Activated naive CD4-positive, alpha-beta T cell treated with anti-CD3 and anti-CD28 coated beads, Interleukin-2, amount 50 U/mL, for 24 hours (primary cell): ENCODE data around the gene DYRK2.

Experiments used
- H3K27ac Mint-ChIP-seq: one replicate; pipeline ENCODE4 v1.8.0; 2021; ENCODE audit warnings: mild to moderate bottlenecking, mixed read lengths
- H3K27me3 Mint-ChIP-seq: one replicate; pipeline ENCODE4 v1.8.0; 2021; ENCODE audit warnings: mixed read lengths
- H3K36me3 Mint-ChIP-seq: one replicate; pipeline ENCODE4 v1.8.0; 2021; ENCODE audit warnings: mixed read lengths
- H3K4me1 Mint-ChIP-seq: one replicate; pipeline ENCODE4 v1.8.0; 2021; ENCODE audit warnings: mixed read lengths
- H3K4me3 Mint-ChIP-seq: one replicate; pipeline ENCODE4 v1.8.0; 2021; ENCODE audit warnings: mild to moderate bottlenecking, mixed read lengths
- H3K9me3 Mint-ChIP-seq: one replicate; pipeline ENCODE4 v1.8.0; 2021; ENCODE audit warnings: mixed read lengths

The DYRK2 gene

GRCh38 chr12:67674417-67674816 lies 25.9 kb downstream of the DYRK2 start:
- H3K9me3 Mint-ChIP-seq, result peaks cover 9% of the 10 kb centered on the region
- no peak overlapping the region for H3K4me3 Mint-ChIP-seq
- peaks cover 45% of the 10 kb centered on the region for H3K4me1 Mint-ChIP-seq
- no peak overlapping the region for H3K27ac Mint-ChIP-seq
- H3K36me3 Mint-ChIP-seq, result peaks cover 28% of the 10 kb centered on the region
- no peaks in the 10 kb centered on the region for H3K27me3 Mint-ChIP-seq

DNA sequence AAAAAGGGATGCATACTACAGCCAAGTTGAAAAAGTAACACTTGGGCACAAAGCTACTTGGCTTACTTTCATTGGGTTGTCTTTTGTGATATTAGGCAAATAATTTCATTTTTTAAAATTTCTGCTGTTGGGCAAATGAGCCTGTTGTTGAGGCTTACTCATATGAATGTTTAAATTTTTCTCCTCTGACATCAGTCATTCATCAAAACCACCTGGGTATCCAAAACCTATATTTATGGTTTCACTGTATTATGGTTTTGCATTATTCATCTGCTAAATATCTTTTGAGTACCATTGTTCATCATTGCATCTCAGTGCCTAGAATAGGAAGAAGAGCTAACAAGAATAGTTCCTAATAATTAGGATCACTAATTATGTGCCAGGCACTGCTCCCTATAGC lies 28.1 kb downstream of the DYRK2 start:
- no peak overlapping the region for H3K4me3 Mint-ChIP-seq
- no peaks in the 10 kb centered on the region for H3K27me3 Mint-ChIP-seq
- H3K36me3 Mint-ChIP-seq, result peaks cover 30% of the 10 kb centered on the region
- H3K9me3 Mint-ChIP-seq, result peaks cover 9% of the 10 kb centered on the region
- peaks cover 36% of the 10 kb centered on the region for H3K4me1 Mint-ChIP-seq
- no peak overlapping the region for H3K27ac Mint-ChIP-seq

DNA sequence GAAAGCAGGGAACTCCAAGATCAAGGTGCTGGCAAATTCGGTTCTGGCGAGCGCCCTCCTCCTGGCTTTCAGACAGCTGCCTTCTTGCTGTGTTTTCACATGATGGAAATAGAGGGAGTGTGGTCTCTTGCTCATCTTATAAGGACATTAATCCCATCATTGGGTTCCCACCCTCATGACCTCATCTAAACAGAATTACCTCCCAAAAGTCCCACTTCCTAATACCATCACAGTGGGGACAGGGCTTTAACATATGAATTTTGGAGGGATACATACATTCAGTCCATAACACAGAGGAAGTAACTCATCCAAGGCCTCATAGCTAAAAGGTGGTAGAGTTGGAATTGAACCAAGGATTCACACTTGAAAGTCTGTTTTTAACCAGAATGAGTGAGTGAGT lies 28.6 kb downstream of the DYRK2 start:
- Mint-ChIP-seq H3K4me3 (no peak overlapping the region), H3K27me3 (no peaks in the 10 kb centered on the region), H3K9me3 (peaks cover 9% of the 10 kb centered on the region), H3K36me3 (peaks cover 32% of the 10 kb centered on the region), H3K27ac (no peak overlapping the region), H3K4me1 (peaks cover 36% of the 10 kb centered on the region)

- peaks cover 11% of the 10 kb centered on the region for H3K36me3 Mint-ChIP-seq
- H3K9me3 Mint-ChIP-seq, result no peaks in the 10 kb centered on the region
- H3K27me3 Mint-ChIP-seq, result no peaks in the 10 kb centered on the region
- H3K4me3 Mint-ChIP-seq, result no peak overlapping the region
- no peak overlapping the region for H3K27ac Mint-ChIP-seq
- peaks cover 24% of the 10 kb centered on the region for H3K4me1 Mint-ChIP-seq
Observed at GRCh38 chr12:67681105-67681778, 32.7 kb downstream of the DYRK2 start.

DNA sequence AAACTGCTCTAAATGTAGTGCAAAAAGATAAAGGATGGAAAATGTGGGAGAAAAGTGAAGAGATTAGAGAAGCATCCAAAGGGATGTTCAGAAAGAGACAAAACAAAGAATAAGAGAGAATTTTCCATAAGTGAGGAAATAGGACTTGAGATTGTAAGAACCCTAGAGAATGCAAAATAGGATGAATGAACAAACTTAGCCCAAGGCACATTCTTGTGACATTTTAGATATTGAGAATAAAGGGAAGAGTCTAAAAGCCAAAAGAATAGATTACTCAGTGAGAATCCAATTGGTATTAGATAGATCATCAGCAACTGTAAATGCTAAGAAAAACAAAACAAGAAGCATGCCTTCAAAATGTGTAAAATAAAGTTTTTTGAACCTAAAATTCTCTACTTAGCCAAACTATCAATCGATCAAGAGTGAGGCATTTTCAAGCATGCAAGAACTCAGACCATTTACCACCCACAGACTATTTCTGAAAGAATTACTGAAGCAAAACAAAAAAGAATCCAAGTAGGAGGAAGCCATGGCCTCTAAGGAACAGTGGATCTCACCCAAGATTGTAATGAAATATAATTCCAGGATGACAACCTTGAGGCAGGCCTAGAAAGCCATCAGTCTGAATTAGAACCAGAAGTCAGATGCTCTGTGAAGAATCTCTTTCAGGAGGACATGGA lies 33.5 kb downstream of the DYRK2 start:
- no peak overlapping the region for H3K4me3 Mint-ChIP-seq
- H3K4me1 Mint-ChIP-seq, result peaks cover 18% of the 10 kb centered on the region
- no peaks in the 10 kb centered on the region for H3K27me3 Mint-ChIP-seq
- H3K9me3 Mint-ChIP-seq, result no peaks in the 10 kb centered on the region
- peaks cover 13% of the 10 kb centered on the region for H3K36me3 Mint-ChIP-seq
- no peak overlapping the region for H3K27ac Mint-ChIP-seq

DNA sequence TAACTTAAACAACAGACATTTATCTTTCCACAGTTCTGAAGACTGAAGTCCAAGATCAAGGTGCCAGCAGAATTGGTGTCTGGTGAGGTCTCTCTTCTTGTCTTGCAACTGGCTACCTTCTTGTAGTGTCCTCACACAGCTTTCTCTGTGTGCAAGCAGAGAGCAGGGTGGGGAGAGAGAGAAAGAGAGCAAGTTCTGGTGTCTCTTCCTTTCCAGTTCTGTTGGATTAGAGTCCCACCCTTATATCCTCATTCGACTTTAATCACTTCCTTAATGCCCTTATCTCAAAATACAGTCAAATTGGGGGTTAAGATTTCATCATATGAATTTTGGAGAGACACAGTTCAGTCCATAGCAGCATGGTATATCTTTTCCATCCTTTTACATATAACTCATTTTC lies 40.8 kb downstream of the DYRK2 start:
- Mint-ChIP-seq H3K4me3 (no peak overlapping the region), H3K4me1 (peaks cover 4% of the 10 kb centered on the region), H3K27ac (no peak overlapping the region), H3K36me3 (peaks cover 7% of the 10 kb centered on the region), H3K9me3 (peaks cover 4% of the 10 kb centered on the region), H3K27me3 (no peaks in the 10 kb centered on the region)

GRCh38 chr12:67690656-67691055 lies 42.1 kb downstream of the DYRK2 start:
- Mint-ChIP-seq H3K27ac (no peak overlapping the region), H3K27me3 (no peaks in the 10 kb centered on the region), H3K4me1 (peaks cover 17% of the 10 kb centered on the region), H3K36me3 (peaks cover 7% of the 10 kb centered on the region), H3K4me3 (no peak overlapping the region), H3K9me3 (peaks cover 4% of the 10 kb centered on the region)

DNA sequence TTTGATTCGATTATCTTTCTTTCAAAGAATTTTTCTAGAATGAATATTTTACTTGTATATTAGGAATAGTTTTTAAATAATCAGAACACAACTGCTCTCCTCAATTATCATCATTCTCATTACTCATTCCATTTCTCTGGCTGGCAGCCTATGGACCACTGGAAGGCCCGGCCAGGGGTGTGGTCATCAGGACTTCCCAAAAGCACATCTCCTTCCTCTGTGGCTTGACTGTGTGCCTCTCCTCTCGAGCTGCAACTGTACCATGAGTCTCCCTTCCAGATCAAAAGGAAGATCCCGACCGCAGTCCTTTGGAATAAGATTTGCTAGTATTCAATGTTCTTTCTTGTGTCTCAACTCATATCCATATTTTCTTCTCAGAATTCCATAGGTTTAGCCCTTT lies 42.7 kb downstream of the DYRK2 start:
- Mint-ChIP-seq H3K4me3 (no peak overlapping the region), H3K4me1 (peaks cover 22% of the 10 kb centered on the region), H3K27me3 (no peaks in the 10 kb centered on the region), H3K36me3 (peaks cover 7% of the 10 kb centered on the region), H3K27ac (no peak overlapping the region), H3K9me3 (peaks cover 4% of the 10 kb centered on the region)

DNA sequence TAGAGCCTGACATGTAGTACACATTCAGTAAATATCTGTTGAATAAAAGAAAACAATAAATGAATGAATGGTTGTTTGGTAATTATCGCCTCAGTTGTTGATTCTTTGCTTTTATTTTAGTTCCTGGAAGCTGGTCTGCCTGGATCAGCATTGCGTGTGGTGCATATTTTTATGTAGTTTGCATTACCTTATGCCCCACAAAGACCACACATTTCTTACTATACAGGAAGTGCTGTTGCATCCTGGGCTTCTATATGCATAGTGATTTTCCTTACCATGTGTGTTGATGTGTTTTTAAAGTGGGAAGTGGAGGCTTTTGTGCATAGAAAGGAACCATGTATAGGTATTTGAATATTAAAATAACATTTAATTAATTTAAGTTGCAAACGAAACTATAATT lies 43.6 kb downstream of the DYRK2 start:
- no peak overlapping the region for H3K27ac Mint-ChIP-seq

DNA sequence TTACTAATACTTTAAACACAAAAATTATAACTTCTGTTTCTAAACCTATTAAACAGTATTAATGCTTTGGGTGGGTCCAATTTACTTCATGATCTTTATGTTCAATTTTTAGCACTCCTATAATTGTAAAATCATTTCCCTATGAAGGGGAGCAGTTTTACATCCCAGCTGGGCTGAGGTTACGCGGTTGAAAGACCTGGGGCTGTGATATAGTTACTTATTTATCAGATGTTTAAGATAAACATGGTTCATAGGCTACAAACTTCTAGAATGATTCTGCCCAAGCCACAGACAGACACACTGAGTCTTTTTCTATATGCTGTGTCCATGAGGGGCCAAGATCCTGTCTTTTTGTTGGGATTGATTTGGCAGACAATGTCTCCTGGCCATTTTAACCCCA lies 44.4 kb downstream of the DYRK2 start:
- Mint-ChIP-seq H3K9me3 (no peaks in the 10 kb centered on the region), H3K36me3 (peaks cover 2% of the 10 kb centered on the region), H3K4me3 (no peak overlapping the region), H3K27me3 (no peaks in the 10 kb centered on the region), H3K27ac (no peak overlapping the region), H3K4me1 (peaks cover 37% of the 10 kb centered on the region)

More for the DNA sequence above, 43.6 kb downstream of the DYRK2 start:
- Mint-ChIP-seq H3K4me3 (no peak overlapping the region), H3K36me3 (peaks cover 5% of the 10 kb centered on the region), H3K9me3 (peaks cover 4% of the 10 kb centered on the region), H3K27me3 (no peaks in the 10 kb centered on the region), H3K4me1 (peaks cover 29% of the 10 kb centered on the region)

DNA sequence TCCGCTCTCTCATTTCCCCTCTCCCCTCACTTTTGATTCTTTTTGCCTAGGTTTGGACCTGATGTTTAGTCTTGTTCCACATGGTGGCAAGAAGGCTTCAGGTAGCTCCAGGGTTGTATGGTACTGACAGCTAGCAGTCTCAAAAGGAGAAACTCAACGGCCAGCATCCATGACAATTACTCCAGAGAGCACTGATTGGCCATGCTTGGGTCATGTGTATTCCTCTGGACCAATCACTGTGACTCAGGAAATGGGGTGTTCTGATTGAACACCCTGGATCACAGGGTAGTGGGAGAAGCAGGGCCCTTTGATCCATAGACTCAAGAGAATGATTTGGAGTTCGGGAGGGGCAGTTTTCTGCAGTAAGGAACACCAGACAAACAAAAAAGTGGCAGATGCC lies 45.3 kb downstream of the DYRK2 start:
- H3K9me3 Mint-ChIP-seq, result no peaks in the 10 kb centered on the region
- H3K4me1 Mint-ChIP-seq, result peaks cover 46% of the 10 kb centered on the region
- H3K4me3 Mint-ChIP-seq, result no peak overlapping the region
- peaks cover 2% of the 10 kb centered on the region for H3K36me3 Mint-ChIP-seq
- H3K27me3 Mint-ChIP-seq, result no peaks in the 10 kb centered on the region
- no peak overlapping the region for H3K27ac Mint-ChIP-seq

DNA sequence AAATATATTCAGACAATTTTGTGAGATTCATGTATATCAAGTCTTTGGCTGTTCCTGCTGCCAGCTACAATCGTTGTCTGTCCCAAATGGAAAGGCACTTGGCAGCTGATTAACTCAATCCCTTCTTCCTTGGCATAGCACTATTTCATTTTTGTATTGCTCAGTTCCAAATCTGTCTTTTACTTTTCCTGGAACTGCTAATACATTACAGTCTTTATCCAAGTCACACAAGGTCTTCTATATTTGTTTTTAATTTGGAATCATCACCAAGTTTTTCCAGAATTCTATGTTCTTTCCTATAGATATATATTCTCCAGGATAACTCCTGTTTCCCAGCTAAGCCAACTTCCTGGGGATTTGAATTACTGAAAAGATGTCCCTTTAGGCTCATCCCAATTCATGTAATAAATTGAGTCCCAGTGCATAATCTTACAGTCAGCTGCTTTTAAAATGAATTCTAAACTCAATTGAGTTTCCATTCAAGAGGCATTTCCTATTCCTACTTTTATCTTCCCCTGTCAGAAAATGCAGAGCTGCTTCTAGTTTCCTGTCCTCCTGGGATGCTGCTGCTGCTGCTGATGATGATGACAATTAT lies 45.9 kb downstream of the DYRK2 start:
- Mint-ChIP-seq H3K27me3 (no peaks in the 10 kb centered on the region), H3K4me3 (no peak overlapping the region), H3K9me3 (no peaks in the 10 kb centered on the region), H3K4me1 (peaks cover 51% of the 10 kb centered on the region), H3K27ac (no peak overlapping the region), H3K36me3 (peaks cover 2% of the 10 kb centered on the region)

DNA sequence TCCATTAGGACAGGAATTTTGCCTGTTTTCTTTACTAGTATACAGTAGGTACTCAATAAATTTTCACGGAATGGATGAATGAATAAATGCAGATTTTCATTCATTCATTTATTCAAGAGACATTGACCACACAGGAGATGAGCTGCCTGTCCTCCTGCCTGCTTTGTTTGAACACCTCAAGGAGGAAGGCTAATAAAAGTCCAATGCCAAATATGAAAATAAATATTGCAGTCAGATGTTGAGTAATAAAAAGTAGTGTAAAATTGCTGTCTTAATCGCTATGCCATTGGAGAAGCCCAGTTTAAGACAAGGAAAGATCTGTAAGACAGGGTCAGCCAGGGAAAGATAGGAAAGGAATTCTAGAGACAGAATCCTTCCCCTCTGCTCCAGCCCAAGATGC lies 47.4 kb downstream of the DYRK2 start:
- Mint-ChIP-seq H3K27ac (no peak overlapping the region), H3K27me3 (no peaks in the 10 kb centered on the region), H3K4me1 (peaks cover 63% of the 10 kb centered on the region)

DNA sequence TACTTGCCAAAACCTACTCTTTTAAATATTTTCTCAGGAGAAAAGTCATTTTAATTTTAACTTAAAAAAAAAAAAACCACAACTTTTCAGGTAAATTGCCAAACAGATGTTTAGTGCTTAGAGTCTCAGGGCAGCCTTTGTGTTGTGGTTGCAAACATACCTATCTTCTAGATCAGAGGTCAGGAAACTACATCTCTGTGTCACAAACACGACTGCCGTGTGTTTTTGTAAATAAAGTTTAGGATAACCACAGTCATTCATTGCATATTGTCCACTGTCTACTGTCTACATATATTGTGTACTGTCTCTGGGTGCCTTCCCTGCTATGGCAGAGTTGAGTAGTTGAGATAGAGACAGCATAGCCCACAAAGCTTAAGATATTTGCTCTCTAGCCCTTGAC lies 48.9 kb downstream of the DYRK2 start:
- Mint-ChIP-seq H3K4me1 (peaks cover 67% of the 10 kb centered on the region), H3K9me3 (no peaks in the 10 kb centered on the region), H3K27ac (no peak overlapping the region), H3K4me3 (no peak overlapping the region), H3K36me3 (peaks cover 4% of the 10 kb centered on the region), H3K27me3 (no peaks in the 10 kb centered on the region)

More for the DNA sequence above, 47.4 kb downstream of the DYRK2 start:
- H3K4me3 Mint-ChIP-seq, result no peak overlapping the region
- H3K36me3 Mint-ChIP-seq, result peaks cover 2% of the 10 kb centered on the region
- no peaks in the 10 kb centered on the region for H3K9me3 Mint-ChIP-seq

GRCh38 chr12:67697967-67698366 lies 49.4 kb downstream of the DYRK2 start:
- Mint-ChIP-seq H3K4me1 (peaks cover 67% of the 10 kb centered on the region), H3K9me3 (no peaks in the 10 kb centered on the region), H3K36me3 (peaks cover 6% of the 10 kb centered on the region), H3K4me3 (peak overlapping the region; percentile 84), H3K27ac (peak overlapping the region; percentile 69), H3K27me3 (no peaks in the 10 kb centered on the region)
